Mesodermal cell (in vitro differentiated cells): ENCODE measurements around the gene DAPK2.

Experiments
- H3K27ac ChIP-seq: 2 replicates; pipeline ENCODE4 v1.7.0; 2013; ENCODE audit warnings: mild to moderate bottlenecking, low read depth, low read length, moderate library complexity; ENCODE audit not compliant: severe bottlenecking
- H3K36me3 ChIP-seq: 2 replicates; pipeline ENCODE4 v1.7.1; 2013; ENCODE audit warnings: mild to moderate bottlenecking, low read length, moderate library complexity; ENCODE audit not compliant: control insufficient read depth, insufficient read depth
- H3K4me1 ChIP-seq: one replicate; pipeline ENCODE4 v1.7.1; 2013; ENCODE audit warnings: mild to moderate bottlenecking, low read length; ENCODE audit not compliant: insufficient read depth, control insufficient read depth, poor library complexity, severe bottlenecking
- H3K4me3 ChIP-seq: 2 replicates; pipeline ENCODE4 v1.7.0; 2013; ENCODE audit warnings: low read length, control low read depth, mild to moderate bottlenecking; ENCODE audit not compliant: insufficient read depth, poor library complexity, severe bottlenecking; ENCODE audit errors: extremely low read depth
- H3K9me3 ChIP-seq: 2 replicates; pipeline ENCODE4 v1.7.1; 2013; ENCODE audit warnings: mild to moderate bottlenecking, low read length, moderate library complexity; ENCODE audit not compliant: control insufficient read depth
- WGBS, 2 experiments: methylation state at CpG; one replicate each; pipeline ENCODE4 v1.1.5; 2013; ENCODE audit warnings: missing lambda C conversion rate in 2 of 2; ENCODE audit not compliant: insufficient coverage in 2 of 2; 5-methylcytosine and 5-hydroxymethylcytosine counted together

DAPK2 gene

DNA sequence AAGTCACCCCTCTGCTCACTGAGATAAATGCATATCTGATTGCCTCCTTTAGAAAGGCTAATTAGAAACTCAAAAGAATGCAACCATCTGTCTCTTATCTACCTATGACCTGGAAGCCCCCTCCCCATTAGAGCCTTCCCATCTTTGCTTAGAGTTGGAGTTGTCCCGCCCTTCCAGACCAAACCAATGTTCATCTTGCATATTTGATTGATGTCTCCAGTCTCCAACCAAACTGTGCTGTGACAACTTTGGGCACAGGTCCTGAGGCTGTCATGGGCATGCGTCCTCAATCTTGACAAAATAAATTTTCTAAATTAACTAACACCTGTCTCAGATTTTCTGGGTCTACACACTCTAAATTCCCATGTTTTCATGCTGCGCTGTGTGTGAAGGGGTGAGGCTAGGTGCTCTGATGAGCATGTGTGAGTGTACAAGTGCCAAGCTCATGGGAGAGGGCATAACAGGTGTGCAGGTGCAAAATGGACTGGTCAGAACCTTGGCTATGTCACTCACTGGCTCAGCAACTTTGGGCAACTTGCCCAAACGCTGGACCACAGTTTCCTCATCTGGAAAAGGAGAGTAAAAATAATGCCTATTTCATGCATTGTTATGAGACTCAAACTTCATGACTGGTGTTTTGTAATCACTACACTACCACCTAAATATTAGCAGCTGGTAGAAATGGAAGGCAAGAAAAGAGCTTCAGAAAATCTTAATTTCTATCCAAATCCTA is 7.2 kb downstream of the DAPK2 start:
- 89 to 95% methylated on average over 2 to 4 of the region's 4 CpGs for WGBS, 2 experiments
- H3K27ac ChIP-seq = no peak overlapping the region
- no peak overlapping the region for H3K4me3 ChIP-seq
- H3K9me3 ChIP-seq = no peaks in the 10 kb centered on the region
- no peaks in the 10 kb centered on the region for H3K36me3 ChIP-seq
- no peaks in the 10 kb centered on the region for H3K4me1 ChIP-seq

DNA sequence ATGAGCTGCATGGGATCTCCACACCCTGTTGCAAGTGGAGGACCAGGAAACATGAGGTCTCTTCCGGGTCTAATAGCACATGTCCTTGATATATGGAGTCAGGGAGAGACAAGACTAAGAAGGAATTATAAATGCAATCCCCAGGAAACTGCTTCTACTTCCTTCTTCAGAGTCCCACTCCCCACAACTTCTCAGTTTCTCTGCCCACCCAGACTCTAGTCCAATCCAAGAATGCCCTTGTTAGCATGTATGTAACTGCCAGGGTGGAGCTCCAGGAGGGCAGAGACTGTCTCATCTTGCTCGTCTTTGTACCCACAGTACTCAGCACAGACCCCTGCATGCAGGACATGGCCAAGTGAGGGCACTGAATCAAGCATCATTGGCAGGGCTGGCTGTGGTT is 8.3 kb downstream of the DAPK2 start:
- H3K4me1 ChIP-seq = no peaks in the 10 kb centered on the region

GRCh38 chr15:64037116-64037515 is 9.2 kb downstream of the DAPK2 start:
- no peak overlapping the region for H3K4me3 ChIP-seq
- 89 to 93% methylated on average over 3 of the region's 3 CpGs for WGBS, 2 experiments
- no peaks in the 10 kb centered on the region for H3K4me1 ChIP-seq

More for the DNA sequence above, 8.3 kb downstream of the DAPK2 start:
- whole genome bisulfite sequencing, 2 experiments = 50 to 75% methylated on average over 1 to 2 of the region's 2 CpGs
- H3K9me3 ChIP-seq = no peaks in the 10 kb centered on the region
- H3K4me3 ChIP-seq = no peak overlapping the region
- H3K27ac ChIP-seq = no peak overlapping the region
- H3K36me3 ChIP-seq = no peaks in the 10 kb centered on the region

GRCh38 chr15:64035525-64035924 is 10.8 kb downstream of the DAPK2 start:
- Histone ChIP-seq H3K4me3 (no peak overlapping the region), H3K36me3 (no peaks in the 10 kb centered on the region)
- 90 to 100% methylated on average over 1 of the region's 1 CpG for WGBS, 2 experiments

More at GRCh38 chr15:64037116-64037515, 9.2 kb downstream of the DAPK2 start:
- Histone ChIP-seq H3K9me3 (no peaks in the 10 kb centered on the region), H3K36me3 (no peaks in the 10 kb centered on the region), H3K27ac (no peak overlapping the region)

DNA sequence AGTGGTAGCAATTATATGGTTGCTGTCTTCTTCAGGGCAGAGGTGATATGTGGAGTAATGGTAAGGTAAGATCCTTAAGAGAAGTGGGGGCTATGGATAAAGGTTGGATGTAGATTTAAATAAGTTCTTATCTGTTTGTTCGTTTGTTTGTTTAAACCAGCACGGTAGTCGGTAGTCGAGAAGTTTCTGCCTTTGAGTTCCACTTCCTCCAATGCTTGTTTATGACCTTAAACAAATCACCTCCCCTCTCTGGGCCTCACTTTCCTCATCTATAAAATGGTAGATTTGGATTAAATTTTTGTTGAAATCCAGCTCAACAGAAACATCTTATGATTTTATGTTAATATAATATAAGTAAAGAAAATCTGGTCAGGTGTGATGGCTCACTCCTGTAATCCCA is 11.8 kb downstream of the DAPK2 start:
- no CpG with 5 or more reads among the region's 4 CpGs for WGBS, 2 experiments
- no peaks in the 10 kb centered on the region for H3K4me1 ChIP-seq
- H3K27ac ChIP-seq = no peak overlapping the region
- H3K9me3 ChIP-seq = no peaks in the 10 kb centered on the region
- no peaks in the 10 kb centered on the region for H3K36me3 ChIP-seq
- H3K4me3 ChIP-seq = no peak overlapping the region

More at GRCh38 chr15:64035525-64035924, 10.8 kb downstream of the DAPK2 start:
- H3K9me3 ChIP-seq = no peaks in the 10 kb centered on the region
- H3K4me1 ChIP-seq = no peaks in the 10 kb centered on the region
- H3K27ac ChIP-seq = no peak overlapping the region

GRCh38 chr15:64032329-64032728 is 14.0 kb downstream of the DAPK2 start:
- Histone ChIP-seq H3K36me3 (no peaks in the 10 kb centered on the region), H3K27ac (no peak overlapping the region), H3K9me3 (no peaks in the 10 kb centered on the region), H3K4me3 (no peak overlapping the region), H3K4me1 (no peaks in the 10 kb centered on the region)
- 93 to 97% methylated on average over 5 of the region's 5 CpGs for WGBS, 2 experiments

DNA sequence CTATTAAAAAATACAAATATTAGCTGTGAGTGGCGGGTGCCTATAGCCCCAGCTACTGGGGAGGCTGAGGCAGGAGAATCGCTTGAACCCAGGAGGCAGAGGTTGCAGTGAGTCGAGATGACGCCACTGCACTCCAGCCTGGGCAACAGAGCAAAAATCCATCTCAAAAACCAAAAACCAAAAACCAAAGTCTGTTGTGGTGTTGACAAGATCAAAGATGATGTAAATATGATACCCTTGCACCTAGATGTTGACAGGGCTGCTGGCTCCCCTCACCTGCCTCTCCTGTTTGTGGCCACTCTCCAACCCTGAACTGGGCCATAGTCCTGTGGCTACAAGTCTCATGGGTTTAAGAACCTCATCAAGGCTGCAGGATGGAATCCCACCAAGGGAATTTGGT is 16.2 kb downstream of the DAPK2 start:
- no peaks in the 10 kb centered on the region for H3K9me3 ChIP-seq
- no peak overlapping the region for H3K27ac ChIP-seq
- WGBS, 2 experiments = 88% methylated on average over 1 of the region's 4 CpGs; no CpG with 5 or more reads in 1 of the 2 experiments
- no peak overlapping the region for H3K4me3 ChIP-seq
- no peaks in the 10 kb centered on the region for H3K36me3 ChIP-seq
- H3K4me1 ChIP-seq = no peaks in the 10 kb centered on the region

- H3K36me3 ChIP-seq = no peaks in the 10 kb centered on the region
- no peaks in the 10 kb centered on the region for H3K4me1 ChIP-seq
- H3K27ac ChIP-seq = no peak overlapping the region
- no peaks in the 10 kb centered on the region for H3K9me3 ChIP-seq
- H3K4me3 ChIP-seq = no peak overlapping the region
- WGBS, 2 experiments = 80 to 100% methylated on average over 1 to 4 of the region's 4 CpGs
Measured at GRCh38 chr15:64029633-64030032, 16.7 kb downstream of the DAPK2 start.

GRCh38 chr15:64029110-64029509 is 17.2 kb downstream of the DAPK2 start:
- Histone ChIP-seq H3K4me3 (no peak overlapping the region), H3K9me3 (no peaks in the 10 kb centered on the region), H3K4me1 (no peaks in the 10 kb centered on the region), H3K27ac (no peak overlapping the region), H3K36me3 (no peaks in the 10 kb centered on the region)
- 60 to 96% methylated on average over 2 to 6 of the region's 8 CpGs for WGBS, 2 experiments

- H3K4me1 ChIP-seq = peaks cover 3% of the 10 kb centered on the region
- H3K4me3 ChIP-seq = no peak overlapping the region
- WGBS, 2 experiments = 88 to 100% methylated on average over 1 to 2 of the region's 4 CpGs
- no peaks in the 10 kb centered on the region for H3K9me3 ChIP-seq
- no peak overlapping the region for H3K27ac ChIP-seq
- H3K36me3 ChIP-seq = no peaks in the 10 kb centered on the region
Measured at GRCh38 chr15:64026591-64026990, 19.7 kb downstream of the DAPK2 start.
